IMR-90 (cell line): ENCODE results near the gene TMED8. TPM values are rescaled to one million over a fixed set of nuclear protein-coding genes. Genes with fewer than 3 reads are reported as not detected.

Experiments
- ATAC-seq: fragments of 200-7000 bp; cut with Tn5 transposase; 2 replicates; pipeline ENCODE4 v1.9.1; 2020; ENCODE audit warnings: low read depth, mild to moderate bottlenecking, moderate library complexity
- BruUV-seq: library from RNA; stranded (reverse); fragments of 400-500 nt; replicated peaks from 2 replicates; lab custom pipeline; 2021; lab: Mats Ljungman, UMichigan
- CTCF ChIA-PET: fragments of 300-600 bp; formaldehyde crosslinking; extraction: SDS; loops from one replicate; lab custom pipeline; 2021; ENCODE audit warnings: antibody characterized with exemption; lab: Yijun Ruan, JAX
- POLR2A ChIA-PET: fragments of 300-600 bp; sonication (Branson Sonifier 250); formaldehyde crosslinking; loops from one replicate; lab custom pipeline; 2022; ENCODE audit warnings: antibody characterized with exemption; ENCODE audit not compliant: unreplicated experiment; lab: Charles Lee
- DNase-seq: peaks from one replicate; pipeline ENCODE4 v3.0.0; 2013
- H2AFZ ChIP-seq: replicated peaks from 2 replicates; pipeline ENCODE3; 2013; ENCODE audit warnings: low read length, mild to moderate bottlenecking; ENCODE audit not compliant: poor library complexity
- H2AK5ac ChIP-seq: 2 replicates; pipeline ENCODE4 v1.6.1; 2013; ENCODE audit warnings: low read depth, low read length, inconsistent platforms
- H2AK9ac ChIP-seq: replicated peaks from 2 replicates; pipeline ENCODE3; 2013; ENCODE audit warnings: mild to moderate bottlenecking, low read depth, low read length, moderate library complexity; ENCODE audit not compliant: poor library complexity
- H2BK120ac ChIP-seq: 2 replicates; pipeline ENCODE4 v1.6.1; 2013; ENCODE audit warnings: low read depth, low read length, inconsistent platforms
- H2BK15ac ChIP-seq: 3 replicates; pipeline ENCODE4 v1.6.1; 2013; ENCODE audit warnings: low read depth, low read length, inconsistent platforms
- H2BK20ac ChIP-seq: 2 replicates; pipeline ENCODE4 v1.6.1; 2013; ENCODE audit warnings: low read depth, mild to moderate bottlenecking, inconsistent platforms, low read length, moderate library complexity
- H2BK5ac ChIP-seq: 2 replicates; pipeline ENCODE4 v1.6.1; 2013; ENCODE audit warnings: mild to moderate bottlenecking, low read depth, low read length, inconsistent platforms; ENCODE audit not compliant: poor library complexity, severe bottlenecking
- H3K14ac ChIP-seq: replicated peaks from 2 replicates; pipeline ENCODE4 v1.6.1; 2013; ENCODE audit warnings: low read depth, low read length, inconsistent platforms
- H3K18ac ChIP-seq: 2 replicates; pipeline ENCODE4 v1.6.1; 2013; ENCODE audit warnings: low read depth, low read length, control low read depth
- H3K23ac ChIP-seq: 2 replicates; pipeline ENCODE4 v1.6.1; 2013; ENCODE audit warnings: low read depth, low read length, inconsistent platforms
- H3K27ac ChIP-seq: 2 replicates; pipeline ENCODE4 v1.5.1; 2013; ENCODE audit warnings: mild to moderate bottlenecking, control low read depth, low read length; ENCODE audit not compliant: insufficient read depth
- H3K27me3 ChIP-seq: 2 replicates; pipeline ENCODE4 v1.6.1; 2013; ENCODE audit warnings: low read length; ENCODE audit not compliant: control insufficient read depth, insufficient read depth
- H3K36me3 ChIP-seq: 2 replicates; pipeline ENCODE4 v1.6.1; 2013; ENCODE audit warnings: low read length, mixed read lengths; ENCODE audit not compliant: control insufficient read depth, insufficient read depth
- H3K4ac ChIP-seq: 2 replicates; pipeline ENCODE4 v1.6.1; 2013; ENCODE audit warnings: low read depth, low read length, inconsistent platforms
- H3K4me1 ChIP-seq: 2 replicates; pipeline ENCODE4 v1.6.1; 2013; ENCODE audit warnings: low read length, mixed read lengths; ENCODE audit not compliant: control insufficient read depth, insufficient read depth
- H3K4me2 ChIP-seq: 2 replicates; pipeline ENCODE4 v1.6.1; 2013; ENCODE audit warnings: low read depth, mild to moderate bottlenecking, control low read depth, low read length, moderate library complexity
- H3K4me3 ChIP-seq: 2 replicates; pipeline ENCODE4 v1.5.1; 2013; ENCODE audit warnings: low read depth, mild to moderate bottlenecking, control low read depth, low read length, moderate library complexity; ENCODE audit not compliant: insufficient read depth
- H3K56ac ChIP-seq: 2 replicates; pipeline ENCODE4 v1.6.1; 2013; ENCODE audit warnings: low read length, inconsistent platforms; ENCODE audit not compliant: insufficient read depth; ENCODE audit errors: extremely low read depth
- H3K79me1 ChIP-seq, 2 experiments: 2 replicates each; pipeline ENCODE4 v1.6.1; 2013; ENCODE audit warnings: low read length in 2 of 2, inconsistent platforms in 1 of 2, low read depth in 1 of 2
- H3K9ac ChIP-seq: 2 replicates; pipeline ENCODE4 v1.6.1; 2013; ENCODE audit warnings: low read depth, low read length, control low read depth
- H3K9me1 ChIP-seq: 2 replicates; pipeline ENCODE4 v1.6.1; 2013; ENCODE audit warnings: low read length, inconsistent platforms; ENCODE audit not compliant: insufficient read depth
- H3K9me3 ChIP-seq: 2 replicates; pipeline ENCODE4 v1.6.1; 2013; ENCODE audit warnings: low read length; ENCODE audit not compliant: control insufficient read depth, insufficient read depth
- H4K20me1 ChIP-seq: 2 replicates; pipeline ENCODE4 v1.6.1; 2013; ENCODE audit warnings: low read length, inconsistent platforms; ENCODE audit not compliant: insufficient read depth
- H4K5ac ChIP-seq: 2 replicates; pipeline ENCODE4 v1.6.1; 2013; ENCODE audit warnings: mild to moderate bottlenecking, low read depth, low read length, control low read depth
- H4K8ac ChIP-seq, 2 experiments: 2 replicates each; pipeline ENCODE4 v1.6.1; 2013; ENCODE audit warnings: low read depth in 2 of 2, low read length in 2 of 2, control low read depth in 1 of 2, inconsistent platforms in 1 of 2
- H4K91ac ChIP-seq: 2 replicates; pipeline ENCODE4 v1.6.1; 2013; ENCODE audit warnings: low read depth, low read length, inconsistent platforms; ENCODE audit not compliant: insufficient read depth
- CTCF ChIP-seq: conservative IDR thresholded peaks from 2 replicates; pipeline ENCODE4 v1.5.1; 2012; ENCODE audit warnings: mild to moderate bottlenecking, low read depth, low read length, improper control_type of control experiment
- ELK1 ChIP-seq: fragments of 150-350 bp; IDR thresholded peaks from 2 replicates; pipeline ENCODE4 v1.6.1; 2016; ENCODE audit warnings: low read depth, mild to moderate bottlenecking, low read length, moderate library complexity, borderline replicate concordance
- MAFK ChIP-seq: IDR thresholded peaks from 2 replicates; pipeline ENCODE4 v1.6.1; 2012; ENCODE audit warnings: low read depth, low read length, improper control_type of control experiment
- MAZ ChIP-seq: IDR thresholded peaks from 2 replicates; pipeline ENCODE4 v1.6.1; 2012; ENCODE audit warnings: low read depth, mild to moderate bottlenecking, low read length, improper control_type of control experiment, moderate library complexity, borderline replicate concordance
- MXI1 ChIP-seq: IDR thresholded peaks from 2 replicates; pipeline ENCODE4 v1.6.1; 2012; ENCODE audit warnings: low read depth, mild to moderate bottlenecking, low read length, moderate library complexity, borderline replicate concordance
- POLR2A ChIP-seq: IDR thresholded peaks from 2 replicates; pipeline ENCODE4 v1.6.1; 2012; ENCODE audit warnings: mild to moderate bottlenecking, low read depth, low read length
- RFX5 ChIP-seq: IDR thresholded peaks from 2 replicates; pipeline ENCODE4 v1.8.0; 2012; ENCODE audit warnings: low read depth, mild to moderate bottlenecking, low read length, moderate library complexity
- SMC3 ChIP-seq: fragments of 150-350 bp; IDR thresholded peaks from 2 replicates; pipeline ENCODE4 v1.6.1; 2016; ENCODE audit warnings: low read depth, mild to moderate bottlenecking, antibody characterized with exemption, low read length, moderate library complexity
- WGBS, 2 experiments: methylation state at CpG; one replicate each; pipeline versions ENCODE4 v1.1.5 to v1.1.7; 2013; ENCODE audit warnings: missing lambda C conversion rate in 2 of 2; ENCODE audit not compliant: insufficient read length in 1 of 2; ENCODE audit errors: extremely low coverage in 2 of 2; 5-methylcytosine and 5-hydroxymethylcytosine counted together
- dilution Hi-C: fragments of 300-500 bp; cut with HindIII; formaldehyde crosslinking; loops from one replicate; pipeline ENCODE4 v1.14.3; 2018; ENCODE audit warnings: low sequenced_read_pairs; ENCODE audit not compliant: unreplicated experiment
- in situ Hi-C: fragments of 300-500 bp; cut with MboI; formaldehyde crosslinking; loops from 3 replicates; pipeline ENCODE4 v1.14.3; 2019; ENCODE audit warnings: low sequenced_read_pairs, inconsistent platforms, mixed read lengths
- intact Hi-C: fragments of 100-400 bp; cut with micrococcal nuclease; formaldehyde crosslinking; loops from 2 replicates; pipeline ENCODE4 v1.10.0; 2022
- polyA plus RNA-seq, 3 experiments: library from polyadenylated mRNA; depleted of rRNA; stranded (reverse); fragments of >200 nt; gene quantifications; 2 replicates each; pipeline ENCODE4 v1.2.3, GENCODE V29; 2012; ENCODE audit warnings: low replicate concordance in 1 of 3
- total RNA-seq: library from RNA; depleted of rRNA; stranded (reverse); fragments of >200 nt; gene quantifications from 2 replicates; pipeline ENCODE4 v1.2.3, GENCODE V29; 2012

Gene TMED8
- total and polyA plus RNA-seq, 2 of the 4 experiments (the other 2 are of a cell fraction), result 2.2 to 5.0 TPM

GRCh38 chr14:77322250-77322902 lies 54.5 kb downstream of the TMED8 start:
- no peak overlapping the region for H2BK20ac ChIP-seq
- peak overlapping the region; percentile 57; the same call in 1 of the 2 replicates for H2AK5ac ChIP-seq
- no peak overlapping the region; the same call in 1 of the 2 replicates for H3K23ac ChIP-seq
- H3K14ac ChIP-seq, result no peak overlapping the region
- TF ChIP-seq MXI1, result no peak
- no peak for TF ChIP-seq CTCF
- no peak for TF ChIP-seq MAZ
- no peak for TF ChIP-seq POLR2A
- TF ChIP-seq SMC3, result no peak
- no peak for TF ChIP-seq MAFK
- TF ChIP-seq ELK1, result no peak
- TF ChIP-seq RFX5, result no peak
- no peak for DNase-seq
- dilution Hi-C loops (no loop called here), intact Hi-C loops (loop anchor here (5.0 kb wide), 2 partner anchors 135 to 230 kb away; partner anchors contain the start of genes AHSA1 and VIPAS39), in situ Hi-C loops (loop anchor here (25.0 kb wide), 1 partner anchor 435 kb away; no protein-coding TSS in a partner anchor)
- no peak overlapping the region for H3K27ac ChIP-seq
- peak overlapping the region; percentile 77; the same call in 1 of the 2 replicates for H3K4me2 ChIP-seq
- H4K5ac ChIP-seq, result no peak overlapping the region
- peak overlapping the region; percentile 75 to 82; a peak in 3 of 4 replicates for H4K8ac ChIP-seq
- no TSS peak for BruUV-seq
- H4K20me1 ChIP-seq, result no peaks in the 10 kb centered on the region; the same call in 1 of the 2 replicates
- WGBS, 2 experiments, result no CpG with 5 or more reads among the region's 5 CpGs
- H3K4me1 ChIP-seq, result peaks cover 2% of the 10 kb centered on the region; the same call in 1 of the 2 replicates
- peaks cover 17 to 35% of the 10 kb centered on the region in 2 experiments for H3K79me1 ChIP-seq
- no peak overlapping the region for H3K18ac ChIP-seq
- H4K91ac ChIP-seq, result no peak overlapping the region
- H2BK120ac ChIP-seq, result no peak overlapping the region
- H3K9ac ChIP-seq, result peak overlapping the region; percentile 77; the same call in 1 of the 2 replicates
- H3K9me3 ChIP-seq, result no peaks in the 10 kb centered on the region
- H2BK5ac ChIP-seq, result no peak overlapping the region
- H2BK15ac ChIP-seq, result no peak overlapping the region
- no peak overlapping the region for H3K4ac ChIP-seq
- peak overlapping the region; percentile 60 for H2AFZ ChIP-seq
- no peaks in the 10 kb centered on the region for H3K27me3 ChIP-seq
- no peak overlapping the region; the same call in 1 of the 2 replicates for H3K56ac ChIP-seq
- H3K4me3 ChIP-seq, result no peak overlapping the region
- no peak for ATAC-seq
- ChIA-PET POLR2A (no interaction called here), CTCF (no interaction called here)
- H3K9me1 ChIP-seq, result peaks cover 6% of the 10 kb centered on the region; the same call in 1 of the 2 replicates
- H2AK9ac ChIP-seq, result peak overlapping the region; percentile 35
- H3K36me3 ChIP-seq, result no peaks in the 10 kb centered on the region
